Keratinocyte (primary cell): ENCODE measurements around the gene ZNF578. TPM values are rescaled to one million over a fixed set of nuclear protein-coding genes. Genes with fewer than 3 reads are reported as not detected.
"Not testable (repeated sequence)": the region's sequence is repeated elsewhere in the genome, so short reads cannot be mapped to it uniquely, and the experiment has no call there.

ENCODE experiments used
- DNase-seq: peaks from one replicate; pipeline ENCODE4 v3.0.0-alpha.2; 2011; ENCODE audit warnings: low read depth, missing footprints, low spot score
- FAIRE-seq: peaks from 2 replicates; lab custom pipeline; 2011; peaks lifted over from hg19 to GRCh38; lab: Jason Lieb, UNC
- H2AFZ ChIP-seq: 2 replicates; pipeline ENCODE4 v1.6.0; 2012; ENCODE audit warnings: low read length, control low read depth, inconsistent platforms; ENCODE audit not compliant: control insufficient read depth
- H3K27ac ChIP-seq: 2 replicates; pipeline ENCODE4 v1.5.1; 2011; ENCODE audit warnings: low read length; ENCODE audit not compliant: control insufficient read depth, insufficient read depth
- H3K27me3 ChIP-seq: 3 replicates; pipeline ENCODE4 v1.6.0; 2011; ENCODE audit warnings: low read length; ENCODE audit not compliant: control insufficient read depth, insufficient read depth; ENCODE audit errors: extremely low read depth
- H3K36me3 ChIP-seq, 2 experiments: 2 replicates in 1 of 2; 3 replicates in 1 of 2; pipeline ENCODE4 v1.5.1; 2011; ENCODE audit warnings: low read length in 2 of 2, mild to moderate bottlenecking in 1 of 2; ENCODE audit not compliant: control insufficient read depth in 2 of 2, insufficient read depth in 2 of 2; ENCODE audit errors: extremely low read depth in 1 of 2
- H3K4me1 ChIP-seq: 3 replicates; pipeline ENCODE4 v1.5.1; 2011; ENCODE audit warnings: low read length; ENCODE audit not compliant: control insufficient read depth, insufficient read depth; ENCODE audit errors: extremely low read depth
- H3K4me2 ChIP-seq: 3 replicates; pipeline ENCODE4 v1.6.0; 2011; ENCODE audit warnings: low read depth, low read length; ENCODE audit not compliant: control insufficient read depth, insufficient read depth; ENCODE audit errors: extremely low read depth
- H3K4me3 ChIP-seq, 3 experiments: fragments of 200-600 bp in 1 of 3; sonication (generic) in 1 of 3; 2 replicates in 2 of 3; 3 replicates in 1 of 3; pipeline ENCODE4 v1.5.1; 2011 to 2016; ENCODE audit warnings: low read length in 3 of 3, mild to moderate bottlenecking in 3 of 3, control low read depth in 2 of 3, inconsistent platforms in 1 of 3, low read depth in 1 of 3, mixed read lengths in 1 of 3, mixed run types in 1 of 3, moderate library complexity in 1 of 3; ENCODE audit not compliant: control insufficient read depth in 2 of 3, insufficient read depth in 2 of 3; ENCODE audit errors: extremely low read depth in 1 of 3
- H3K79me2 ChIP-seq: 2 replicates; pipeline ENCODE4 v1.6.0; 2012; ENCODE audit warnings: low read length; ENCODE audit not compliant: control insufficient read depth, insufficient read depth
- H3K9ac ChIP-seq: 3 replicates; pipeline ENCODE4 v1.6.0; 2011; ENCODE audit warnings: low read length; ENCODE audit not compliant: control insufficient read depth, insufficient read depth; ENCODE audit errors: extremely low read depth
- H3K9me1 ChIP-seq: 3 replicates; pipeline ENCODE4 v1.6.0; 2011; ENCODE audit warnings: low read length; ENCODE audit not compliant: control insufficient read depth, insufficient read depth; ENCODE audit errors: extremely low read depth
- H3K9me3 ChIP-seq: 2 replicates; pipeline ENCODE4 v1.5.1; 2012; ENCODE audit warnings: low read depth, low read length; ENCODE audit not compliant: control insufficient read depth
- H4K20me1 ChIP-seq: 3 replicates; pipeline ENCODE4 v1.6.0; 2011; ENCODE audit warnings: low read length; ENCODE audit not compliant: control insufficient read depth, insufficient read depth; ENCODE audit errors: extremely low read depth
- CTCF ChIP-seq, 3 experiments: IDR thresholded peaks in 1 of 3; conservative IDR thresholded peaks in 1 of 3; optimal IDR thresholded peaks in 1 of 3; 2 replicates in 2 of 3; 3 replicates in 1 of 3; pipeline versions ENCODE3 to v1.5.1; 2011; ENCODE audit warnings: low read length in 3 of 3, mild to moderate bottlenecking in 3 of 3, moderate library complexity in 2 of 3, control low read depth in 1 of 3, inconsistent platforms in 1 of 3; ENCODE audit not compliant: insufficient read depth in 2 of 3; ENCODE audit errors: extremely low read depth in 1 of 3
- EZH2 ChIP-seq: IDR thresholded peaks from one replicate; pipeline ENCODE4 v1.6.1; 2012; ENCODE audit warnings: inconsistent platforms, mild to moderate bottlenecking, low read length, moderate library complexity
- dilution Hi-C: fragments of 300-500 bp; cut with MboI; formaldehyde crosslinking; loops from one replicate; pipeline ENCODE4 v1.7.0; 2020; ENCODE audit warnings: low sequenced_read_pairs; ENCODE audit not compliant: extremely low pct_ligation_motif_present
- polyA plus RNA-seq, 5 experiments: library from polyadenylated mRNA; depleted of rRNA in 3 of 5; stranded (reverse) in 3 of 5; stranded (forward) in 1 of 5; unstranded in 1 of 5; fragments of >200 nt; gene quantifications; 1 replicate in 1 of 5; 2 replicates in 3 of 5; 3 replicates in 1 of 5; pipeline versions ENCODE4 v1.2.1 to v1.2.3, GENCODE V29; 2011 to 2012; ENCODE audit warnings: missing spikeins in 2 of 5, low read depth in 1 of 5, low replicate concordance in 1 of 5

ZNF578 gene
- polyA plus RNA-seq, 1 donor (not counting 4 experiments of a cell fraction or from before 2014, with no cell fraction given): 0.79 TPM

- Histone ChIP-seq H3K79me2 (no peaks in the 10 kb centered on the region), H3K27me3 (no peaks in the 10 kb centered on the region), H3K9me1 (no peaks in the 10 kb centered on the region), H4K20me1 (no peaks in the 10 kb centered on the region), H3K4me1 (no peaks in the 10 kb centered on the region), H2AFZ (no peak overlapping the region), H3K4me3 (no peak overlapping the region), H3K36me3 (peaks cover 7 to 20% of the 10 kb centered on the region in 2 experiments), H3K27ac (no peak overlapping the region), H3K4me2 (no peak overlapping the region), H3K9ac (no peak overlapping the region), H3K9me3 (peaks cover 41% of the 10 kb centered on the region)
- TF ChIP-seq EZH2: no peak
- TF ChIP-seq CTCF (optimal IDR thresholded peaks at IDR 0.05 in 1 of 3, IDR thresholded peaks at IDR 0.05 in 1 of 3, conservative IDR thresholded peaks at IDR 0.05 in 1 of 3; ENCODE audit: extremely low read depth in 1 of 3, insufficient read depth in 2 of 3, low read length in 3 of 3): no peak
- DNase-seq (no peak), FAIRE-seq (no peak)
- dilution Hi-C loops: no loop called here
Measured at GRCh38 chr19:52554216-52554971, 101.0 kb downstream of the ZNF578 start.

GRCh38 chr19:52557231-52557995, 104.1 kb downstream of the ZNF578 start:
- dilution Hi-C loops: no loop called here
- Histone ChIP-seq H3K36me3 (peaks cover 11 to 14% of the 10 kb centered on the region in 2 experiments), H3K79me2 (no peaks in the 10 kb centered on the region), H2AFZ (no peak overlapping the region), H3K4me2 (no peak overlapping the region), H3K4me3 (no peak overlapping the region), H3K9ac (no peak overlapping the region), H3K9me3 (peaks cover 36% of the 10 kb centered on the region), H3K4me1 (no peaks in the 10 kb centered on the region), H4K20me1 (no peaks in the 10 kb centered on the region), H3K27me3 (no peaks in the 10 kb centered on the region), H3K27ac (no peak overlapping the region), H3K9me1 (no peaks in the 10 kb centered on the region)
- FAIRE-seq (no peak), DNase-seq (no peak)
- TF ChIP-seq CTCF (optimal IDR thresholded peaks at IDR 0.05 in 1 of 3, IDR thresholded peaks at IDR 0.05 in 1 of 3, conservative IDR thresholded peaks at IDR 0.05 in 1 of 3; ENCODE audit: extremely low read depth in 1 of 3, insufficient read depth in 2 of 3, low read length in 3 of 3): no peak
- TF ChIP-seq EZH2: no peak

GRCh38 chr19:52558732-52559445, 105.5 kb downstream of the ZNF578 start:
- H4K20me1 ChIP-seq, H3K4me2 ChIP-seq, H3K4me1 ChIP-seq, H3K9me1 ChIP-seq, H3K79me2 ChIP-seq, H3K9ac ChIP-seq, H3K4me3 ChIP-seq, H3K27ac ChIP-seq, DNase-seq, H3K27me3 ChIP-seq, H2AFZ ChIP-seq, FAIRE-seq, dilution Hi-C loops: not testable (repeated sequence)
- H3K36me3 ChIP-seq: peaks cover 11 to 14% of the 10 kb centered on the region in 2 experiments
- H3K9me3 ChIP-seq: peaks cover 30% of the 10 kb centered on the region
